Measurements from ENCODE around the gene TMEM245. TPM values are rescaled to one million over a fixed set of nuclear protein-coding genes. Genes with fewer than 3 reads are reported as not detected.

TMEM245 gene
- total RNA-seq, 1 experiment from 2014 or later = 54.0 TPM

- TSS peak; percentile 71 for BruUV-seq (replicated peaks)
- H3K27ac ChIP-seq (ENCODE audit: low read length) = peak overlapping the region; percentile 89
- peaks cover 39% of the 10 kb centered on the region for H3K4me1 ChIP-seq (ENCODE audit: control insufficient read depth, insufficient read depth, low read length)
- peaks cover 3% of the 10 kb centered on the region; the same call in 1 of the 2 replicates for H3K36me3 ChIP-seq (ENCODE audit: control insufficient read depth, insufficient read depth, low read length)
- intact Hi-C loops (cut with micrococcal nuclease; ENCODE audit: unreplicated experiment) = no loop called here
- POLR2A ChIA-PET = no interaction called here
- H3K4me3 ChIP-seq (ENCODE audit: low read depth in 2 of 2, low read length in 2 of 2) = peak overlapping the region; percentile 72 to 79
- in situ Hi-C loops (cut with HindIII; ENCODE audit: low pct_unique_long_range_greater_than_20kb, low sequenced_read_pairs) = no loop called here
- no peaks in the 10 kb centered on the region for H3K9me3 ChIP-seq (ENCODE audit: control insufficient read depth, insufficient read depth, low read depth, low read length)
- DNase-seq (ENCODE audit: low read depth, low spot score) (no peak), ATAC-seq (no peak)
- no peaks in the 10 kb centered on the region for H3K27me3 ChIP-seq (ENCODE audit: control insufficient read depth, insufficient read depth, low read length)
- TF ChIP-seq SIN3A (IDR thresholded peaks at IDR 0.05; ENCODE audit: borderline replicate concordance, insufficient read depth, low read depth, low read length) = no peak
- TF ChIP-seq TCF7L2 (IDR thresholded peaks at IDR 0.05; ENCODE audit: low read depth, low read length) = no peak
- no peak for TF ChIP-seq POLR2AphosphoS5 (IDR thresholded peaks at IDR 0.05; ENCODE audit: low read depth, low read length)
- TF ChIP-seq CTCF (IDR thresholded peaks at IDR 0.05) = no peak
- TF ChIP-seq REST (IDR thresholded peaks at IDR 0.05; ENCODE audit: insufficient read depth in 1 of 2, low read depth in 2 of 2, low read length in 1 of 2) = no peak
- CTCF ChIA-PET = interaction anchor here (0.6 kb wide), 1 partner anchor 131 kb away, joined by 4 read pairs; no protein-coding TSS in a partner anchor
Measured at GRCh38 chr9:109117856-109118807, 1.6 kb downstream of the TMEM245 start.

- ChIA-PET POLR2A (no interaction called here), CTCF (no interaction called here)
- in situ Hi-C loops (cut with HindIII; ENCODE audit: low pct_unique_long_range_greater_than_20kb, low sequenced_read_pairs) (no loop called here), intact Hi-C loops (cut with micrococcal nuclease; ENCODE audit: unreplicated experiment) (no loop called here)
- H3K27me3 ChIP-seq (ENCODE audit: control insufficient read depth, insufficient read depth, low read length) = no peaks in the 10 kb centered on the region
- H3K4me1 ChIP-seq (ENCODE audit: control insufficient read depth, insufficient read depth, low read length) = peaks cover 40% of the 10 kb centered on the region
- no peak for TF ChIP-seq SIN3A (IDR thresholded peaks at IDR 0.05; ENCODE audit: borderline replicate concordance, insufficient read depth, low read depth, low read length)
- no peak for TF ChIP-seq POLR2AphosphoS5 (IDR thresholded peaks at IDR 0.05; ENCODE audit: low read depth, low read length)
- no peak for TF ChIP-seq TCF7L2 (IDR thresholded peaks at IDR 0.05; ENCODE audit: low read depth, low read length)
- no peak for TF ChIP-seq REST (IDR thresholded peaks at IDR 0.05; ENCODE audit: insufficient read depth in 1 of 2, low read depth in 2 of 2, low read length in 1 of 2)
- no peak for TF ChIP-seq CTCF (IDR thresholded peaks at IDR 0.05)
- ATAC-seq (no peak), DNase-seq (ENCODE audit: low read depth, low spot score) (no peak)
- no peak overlapping the region for H3K4me3 ChIP-seq (ENCODE audit: low read depth in 2 of 2, low read length in 2 of 2)
- H3K27ac ChIP-seq (ENCODE audit: low read length) = peak overlapping the region; percentile 77
- no TSS peak for BruUV-seq (replicated peaks)
- no peaks in the 10 kb centered on the region for H3K9me3 ChIP-seq (ENCODE audit: control insufficient read depth, insufficient read depth, low read depth, low read length)
- H3K36me3 ChIP-seq (ENCODE audit: control insufficient read depth, insufficient read depth, low read length) = peaks cover 3% of the 10 kb centered on the region; the same call in 1 of the 2 replicates
Measured at GRCh38 chr9:109115931-109116526, 3.7 kb downstream of the TMEM245 start.

Data from Panc1 (cell line).